ENCODE data around the gene ZBTB32. TPM values are rescaled to one million over a fixed set of nuclear protein-coding genes. Genes with fewer than 3 reads are reported as not detected.

ZBTB32 gene
- total RNA-seq, 1 experiment from 2014 or later = 0.13 TPM

GRCh38 chr19:35740108-35740422, 35.7 kb downstream of the ZBTB32 start:
- peak overlapping the region; percentile 58 for H3K4me2 ChIP-seq (ENCODE audit: insufficient read depth, insufficient read length, low read length)
- H3K4me1 ChIP-seq (ENCODE audit: insufficient read depth, low read length) = no peaks in the 10 kb centered on the region
- H2AFZ ChIP-seq (ENCODE audit: low read length) = no peak overlapping the region
- H3K14ac ChIP-seq (ENCODE audit: insufficient read depth, low read length) = no peak overlapping the region
- H2BK15ac ChIP-seq (ENCODE audit: low read depth, low read length) = no peak overlapping the region
- peaks cover 11 to 21% of the 10 kb centered on the region in 2 experiments for H3K4me1 Mint-ChIP-seq
- no peaks in the 10 kb centered on the region for H3K79me1 ChIP-seq (ENCODE audit: insufficient read depth, low read depth, low read length, poor library complexity, severe bottlenecking)
- H3K23me2 ChIP-seq (ENCODE audit: insufficient read length, low read depth, low read length, poor library complexity, severe bottlenecking) = peaks cover 12% of the 10 kb centered on the region
- no peak overlapping the region for H2BK5ac ChIP-seq (ENCODE audit: insufficient read length, low read length)
- no CpG with 5 or more reads among the region's 16 CpGs for WGBS (ENCODE audit: extremely low coverage, insufficient read length, low lambda C conversion rate)
- H3K9ac ChIP-seq (ENCODE audit: extremely low read depth, insufficient read length, low read length) = no peak overlapping the region
- no peak overlapping the region for H3K23ac ChIP-seq (ENCODE audit: insufficient read length, low read depth, low read length)
- no peak overlapping the region for H3K4ac ChIP-seq (ENCODE audit: low read depth, low read length)
- H3K36me3 Mint-ChIP-seq (ENCODE audit: insufficient read depth in 1 of 3, low read depth in 3 of 3) = peaks cover 28 to 43% (median 37%) of the 10 kb centered on the region in 3 experiments; a peak in 6 of 7 replicates
- no peaks in the 10 kb centered on the region for H3K79me2 ChIP-seq (ENCODE audit: insufficient read depth, low read length)
- DNase-seq = no peak
- H2BK20ac ChIP-seq (ENCODE audit: low read depth, low read length, poor library complexity, severe bottlenecking) = no peak overlapping the region
- no peaks in the 10 kb centered on the region for H3K9me3 ChIP-seq (ENCODE audit: control insufficient read depth, low read depth, low read length)
- H3K56ac ChIP-seq (ENCODE audit: insufficient read length, low read depth, low read length) = no peak overlapping the region
- no peak overlapping the region for H2BK120ac ChIP-seq (ENCODE audit: low read depth, low read length, poor library complexity, severe bottlenecking)
- H3K27ac ChIP-seq (ENCODE audit: insufficient read length, low read depth, low read length) = no peak overlapping the region
- H4K20me1 ChIP-seq (ENCODE audit: control insufficient read depth, insufficient read depth, insufficient read length) = no peaks in the 10 kb centered on the region
- H3K9me3 Mint-ChIP-seq = no peaks in the 10 kb centered on the region
- H4K5ac ChIP-seq (ENCODE audit: insufficient read length, low read depth, low read length) = no peak overlapping the region
- H2BK12ac ChIP-seq (ENCODE audit: insufficient read length, low read depth, low read length) = no peak overlapping the region
- TF ChIP-seq CTCF (conservative IDR thresholded peaks at IDR 0.05) = no peak
- H3K27ac Mint-ChIP-seq = no peak overlapping the region
- peak overlapping the region; percentile 71 to 90 for H3K4me3 Mint-ChIP-seq
- no peak overlapping the region for H4K91ac ChIP-seq (ENCODE audit: insufficient read length, low read depth, low read length)
- H3K27me3 Mint-ChIP-seq (ENCODE audit: low read depth) = no peaks in the 10 kb centered on the region
- H3K27me3 ChIP-seq (ENCODE audit: insufficient read depth, low read length) = no peaks in the 10 kb centered on the region
- H4K8ac ChIP-seq (replicated peaks; ENCODE audit: insufficient read length, low read depth, low read length) = no peak overlapping the region
- H3K18ac ChIP-seq (ENCODE audit: insufficient read length, low read depth, low read length) = no peak overlapping the region
- no peak overlapping the region for H3T11ph ChIP-seq (ENCODE audit: low read length)
- H2AK5ac ChIP-seq (ENCODE audit: insufficient read length, low read length) = no peak overlapping the region

Data from H9 (cell line).